Fibroblast of lung (primary cell): ENCODE results near the gene MARF1.

Experiments
- CTCF ChIP-seq, 2 donors: IDR thresholded peaks in 1 of 2; conservative IDR thresholded peaks in 1 of 2; 1 replicate in 1 of 2; 2 replicates in 1 of 2; pipeline ENCODE4 v1.5.1; 2011 to 2012; ENCODE audit warnings: low read length in 2 of 2, control low read depth in 1 of 2, inconsistent platforms in 1 of 2, low read depth in 1 of 2, mild to moderate bottlenecking in 1 of 2
- EZH2 ChIP-seq: IDR thresholded peaks from 2 replicates; pipeline ENCODE4 v1.5.1; 2012; ENCODE audit warnings: low read length, control low read depth, mild to moderate bottlenecking; ENCODE audit errors: missing control alignments

- no peak for TF ChIP-seq CTCF (conservative IDR thresholded peaks at IDR 0.05 in 1 of 2, IDR thresholded peaks at IDR 0.05 in 1 of 2; ENCODE audit: low read depth in 1 of 2, low read length in 2 of 2)
- no peak for TF ChIP-seq EZH2
These were observed 3.8 kb downstream of the MARF1 start for GRCh38 chr16:15639061-15639568.
